ENCODE measurements around the gene FLRT2. TPM values are rescaled to one million over a fixed set of nuclear protein-coding genes. Genes with fewer than 3 reads are reported as not detected.

FLRT2 gene
- total and polyA plus RNA-seq, 12 donors, result 3.3 to 112 (median 17.4) TPM

- no peaks in the 10 kb centered on the region for H3K36me3 ChIP-seq (replicated peaks in 1 of 2)
- peak; percentile 37 to 70 (median 63) for DNase-seq
- peak overlapping the region in 3 of 5 donors; percentile 40 to 83 (median 70) for H3K27ac ChIP-seq
- H3K9me3 ChIP-seq (replicated peaks in 1 of 3), result no peaks in the 10 kb centered on the region
- intact Hi-C loops (cut with DNase I), result loop anchor here in 1 of 2 donors (10.0 kb wide), 1 partner anchor 338 kb away; no protein-coding TSS in a partner anchor
- H3K27me3 ChIP-seq, result peaks cover 24% of the 10 kb centered on the region
- H3K4me3 ChIP-seq, result peak overlapping the region in 2 of 4 donors; percentile 43 to 65
- peaks cover 0 to 32% of the 10 kb centered on the region in 2 donors for H3K4me1 ChIP-seq (replicated peaks in 1 of 2)
- WGBS, 4 donors, result 1% methylated on average over 41 to 90 of the region's 90 CpGs
- TF ChIP-seq POLR2A (IDR thresholded peaks at IDR 0.05) (peak in 1 of 2 donors; percentile 62), CTCF (IDR thresholded peaks at IDR 0.05) (no peak)
Observed at GRCh38 chr14:85533023-85533860, 3.3 kb downstream of the FLRT2 start.

DNA sequence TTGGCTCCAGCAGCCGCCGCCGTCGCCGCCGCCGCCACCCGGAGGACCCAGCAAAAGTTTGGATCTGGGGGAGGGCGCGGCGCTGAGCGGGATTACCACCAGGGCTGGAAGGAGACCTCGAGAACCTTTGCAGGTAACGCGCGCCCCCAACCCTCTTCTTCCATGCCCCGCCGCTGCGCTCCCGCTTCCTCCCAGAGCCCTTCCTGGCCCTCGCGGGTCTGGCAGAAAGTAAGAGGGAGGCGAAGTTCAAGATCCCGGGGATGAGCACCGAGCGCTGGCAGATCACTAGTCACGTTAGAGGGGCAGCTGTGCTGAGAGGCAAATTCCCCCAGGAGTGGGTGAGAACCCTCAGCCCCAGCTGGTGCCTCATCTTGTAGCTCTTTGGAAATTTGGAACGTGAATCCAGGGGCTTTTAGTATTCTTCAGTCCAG is 3.9 kb downstream of the FLRT2 start:
- Histone ChIP-seq H3K36me3 (replicated peaks in 1 of 2) (no peaks in the 10 kb centered on the region), H3K9me3 (replicated peaks in 1 of 3) (no peaks in the 10 kb centered on the region), H3K27me3 (peaks cover 24% of the 10 kb centered on the region), H3K4me3 (peak overlapping the region in 1 of 4 donors; percentile 65), H3K27ac (peak overlapping the region in 2 of 5 donors; percentile 41 to 83), H3K4me1 (replicated peaks in 1 of 2) (peaks cover 0 to 26% of the 10 kb centered on the region in 2 donors)
- TF ChIP-seq POLR2A (IDR thresholded peaks at IDR 0.05), result no peak
- no peak for TF ChIP-seq CTCF (IDR thresholded peaks at IDR 0.05)
- peak in 2 of 7 donors; percentile 17 to 18 for DNase-seq
- intact Hi-C loops (cut with DNase I), result loop anchor here in 1 of 2 donors (10.0 kb wide), 1 partner anchor 339 kb away; no protein-coding TSS in a partner anchor
- 0 to 1% (median 1%) methylated on average over 14 to 28 of the region's 28 CpGs for WGBS, 4 donors

- Histone ChIP-seq H3K27me3 (peaks cover 24% of the 10 kb centered on the region), H3K4me1 (replicated peaks in 1 of 2) (peaks cover 0 to 21% of the 10 kb centered on the region in 2 donors), H3K4me3 (peak overlapping the region in 1 of 4 donors; percentile 65), H3K36me3 (replicated peaks in 1 of 2) (no peaks in the 10 kb centered on the region), H3K27ac (peak overlapping the region in 1 of 5 donors; percentile 83), H3K9me3 (replicated peaks in 1 of 3) (no peaks in the 10 kb centered on the region)
- peak in 2 of 7 donors; percentile 16 to 30 for DNase-seq
- no peak for TF ChIP-seq POLR2A (IDR thresholded peaks at IDR 0.05)
- TF ChIP-seq CTCF (IDR thresholded peaks at IDR 0.05), result no peak
- intact Hi-C loops (cut with DNase I), result loop anchor here in 1 of 2 donors (10.0 kb wide), 1 partner anchor 340 kb away; no protein-coding TSS in a partner anchor
- WGBS, 4 donors, result 6 to 14% (median 8%) methylated on average over 15 to 28 of the region's 28 CpGs
Observed at GRCh38 chr14:85534458-85535293, 4.7 kb downstream of the FLRT2 start.

All from adrenal gland (tissue), 12 donors.